Ishikawa (cell line): ENCODE measurements around the gene TBC1D2.

ENCODE experiments used
- CEBPB ChIP-seq: IDR thresholded peaks from 2 replicates; pipeline ENCODE4 v1.6.1; 2012
- RAD21 ChIP-seq: IDR thresholded peaks from 2 replicates; pipeline ENCODE4 v1.6.1; 2012; ENCODE audit warnings: low read depth
- TAF1 ChIP-seq: IDR thresholded peaks from 2 replicates; pipeline ENCODE4 v1.6.1; 2012; ENCODE audit warnings: low read depth, mild to moderate bottlenecking
- TEAD4 ChIP-seq: IDR thresholded peaks from 2 replicates; pipeline ENCODE4 v1.6.1; 2012
- YY1 ChIP-seq: IDR thresholded peaks from 2 replicates; pipeline ENCODE4 v1.6.1; 2012; ENCODE audit warnings: low read depth
- TF ChIP-seq, protein P1 (sequence below): IDR thresholded peaks from 2 replicates; pipeline ENCODE4 v1.6.1; 2012

DNA sequence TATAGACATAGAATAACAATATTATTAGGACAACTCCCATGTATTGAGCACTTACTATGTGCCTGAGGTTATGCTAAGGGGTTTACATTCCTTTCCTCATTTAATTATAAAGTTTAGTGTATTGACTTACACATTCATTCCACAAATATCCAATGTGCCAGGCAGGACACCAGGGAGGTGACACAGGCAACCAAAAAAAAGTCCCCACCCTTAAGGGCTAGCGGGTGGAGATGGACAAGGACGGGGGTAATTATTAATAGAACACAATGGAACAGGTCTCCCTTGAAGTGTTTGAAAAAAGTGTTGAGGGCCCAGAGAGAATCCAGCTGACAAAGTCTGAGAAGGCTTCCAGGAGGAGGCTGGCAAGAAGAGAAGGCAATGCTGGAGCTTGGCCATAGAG lies 5.7 kb downstream of the TBC1D2 start:
- no peak for TF ChIP-seq YY1
- TF ChIP-seq TEAD4: no peak
- TF ChIP-seq CEBPB: no peak
- TF ChIP-seq TAF1: no peak
- TF ChIP-seq, protein P1, sequence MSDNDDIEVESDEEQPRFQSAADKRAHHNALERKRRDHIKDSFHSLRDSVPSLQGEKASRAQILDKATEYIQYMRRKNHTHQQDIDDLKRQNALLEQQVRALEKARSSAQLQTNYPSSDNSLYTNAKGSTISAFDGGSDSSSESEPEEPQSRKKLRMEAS: no peak
- no peak for TF ChIP-seq RAD21
